HG03558 (cell line): Measurements from ENCODE around the gene EXOC4.
"Not testable (repeated sequence)": the region's sequence is repeated elsewhere in the genome, so short reads cannot be mapped to it uniquely, and the experiment has no call there.

Experiments
- ATAC-seq: cut with Tn5 transposase; IDR thresholded peaks from one replicate; pipeline ENCODE4 v1.9.1; 2021; ENCODE audit warnings: moderate number of reproducible peaks; ENCODE audit not compliant: unreplicated experiment; ENCODE audit errors: extremely low read depth

The EXOC4 gene

DNA sequence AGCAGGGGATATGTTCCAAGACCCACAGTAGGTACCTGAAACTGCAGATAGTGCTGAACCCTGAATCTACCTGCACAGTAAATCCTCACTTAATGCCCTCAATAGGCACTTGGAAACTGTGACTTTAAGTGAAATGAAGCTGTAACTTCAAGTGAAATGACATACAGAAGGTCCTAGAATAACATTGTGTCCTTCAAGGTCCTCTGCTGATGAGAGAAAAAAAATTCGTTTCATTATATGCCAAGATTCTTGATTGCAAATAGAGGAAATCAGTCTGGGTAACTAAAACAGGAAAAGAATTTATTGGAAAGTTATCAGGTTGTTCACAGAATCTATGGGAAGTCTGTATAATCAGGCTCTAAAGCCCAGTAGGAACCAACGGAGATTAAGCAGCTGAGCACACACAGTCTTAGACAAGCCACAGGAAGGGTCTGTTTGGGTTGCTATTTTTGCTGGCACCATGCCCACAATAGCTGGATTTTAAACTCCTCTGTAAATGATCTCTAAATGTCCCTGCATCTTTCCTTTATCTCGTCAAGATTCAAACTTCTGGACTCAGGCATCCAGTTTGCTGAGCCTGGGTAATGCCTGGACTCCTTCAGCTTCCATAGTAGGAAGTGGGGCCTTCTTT, 57.5 kb downstream of the EXOC4 start:
- no peak for ATAC-seq

DNA sequence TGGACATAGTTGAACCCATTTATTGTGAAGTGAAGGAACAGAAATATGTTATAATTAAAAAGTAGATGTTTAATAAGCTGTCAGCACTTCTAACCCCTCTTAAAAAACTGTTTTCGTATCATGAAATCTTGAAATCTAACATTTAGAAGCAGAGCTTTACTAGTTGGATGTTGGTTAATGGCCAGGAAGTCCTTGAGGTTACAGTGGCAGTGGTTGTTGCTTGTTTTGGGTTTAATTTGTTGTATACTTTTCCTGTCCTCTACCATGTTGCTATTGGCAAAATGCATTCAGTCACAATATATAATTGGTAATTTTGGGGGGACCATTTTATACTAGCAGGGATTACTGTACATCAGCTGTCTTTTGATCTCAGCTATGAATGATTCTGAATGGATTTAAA, 60.7 kb downstream of the EXOC4 start:
- ATAC-seq: no peak

DNA sequence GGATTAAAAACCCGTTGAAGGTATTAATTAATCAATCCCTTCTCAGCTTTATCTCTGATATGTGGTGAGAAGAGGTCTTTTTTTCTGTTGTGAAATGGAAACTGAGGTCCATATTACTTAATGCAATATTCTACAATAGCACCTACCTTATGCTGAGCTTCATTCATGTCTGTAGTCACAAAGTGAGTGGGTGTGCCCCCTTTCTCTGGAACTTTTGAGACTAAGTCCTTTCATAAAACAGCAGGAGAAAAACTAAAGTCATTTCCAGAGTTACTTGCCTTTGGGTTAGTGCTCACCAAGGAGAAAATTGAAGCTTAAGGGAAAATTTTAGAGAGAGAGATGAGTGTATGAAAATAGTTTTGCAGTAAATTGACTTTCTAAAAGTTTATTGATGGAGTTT, 61.2 kb downstream of the EXOC4 start:
- no peak for ATAC-seq

DNA sequence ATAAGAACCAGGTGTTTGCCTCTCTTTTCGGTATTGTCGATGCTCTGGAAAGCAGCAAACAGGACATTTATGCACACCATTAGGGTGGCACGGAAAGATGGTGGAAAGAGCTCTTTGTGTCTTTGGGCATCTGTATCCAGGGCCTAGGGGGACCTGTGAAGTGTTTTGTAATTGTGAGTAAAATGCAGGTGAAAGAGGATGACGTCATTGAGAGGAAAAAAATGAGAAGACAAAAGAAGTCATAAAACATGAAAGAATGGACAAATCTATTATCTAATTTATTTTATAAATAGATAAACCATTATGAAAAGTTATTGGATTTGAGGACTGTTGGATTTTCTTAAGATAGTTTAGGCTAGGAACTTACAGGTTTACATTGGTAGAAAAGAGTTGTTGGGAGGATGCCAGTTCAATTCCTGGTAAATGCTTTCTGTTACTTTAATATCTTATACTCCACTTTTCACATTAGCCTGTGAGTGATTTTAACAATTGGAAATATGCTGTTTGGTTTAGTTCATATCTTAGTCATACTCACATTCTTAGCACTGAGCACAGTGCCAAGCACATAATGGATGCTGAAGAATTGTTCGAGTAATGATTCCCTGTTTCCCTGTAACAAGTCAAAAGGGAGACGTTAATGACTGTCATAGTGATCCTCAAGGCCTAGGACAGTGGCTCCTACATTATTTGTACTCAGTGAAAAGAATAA, 62.6 kb downstream of the EXOC4 start:
- ATAC-seq: no peak

DNA sequence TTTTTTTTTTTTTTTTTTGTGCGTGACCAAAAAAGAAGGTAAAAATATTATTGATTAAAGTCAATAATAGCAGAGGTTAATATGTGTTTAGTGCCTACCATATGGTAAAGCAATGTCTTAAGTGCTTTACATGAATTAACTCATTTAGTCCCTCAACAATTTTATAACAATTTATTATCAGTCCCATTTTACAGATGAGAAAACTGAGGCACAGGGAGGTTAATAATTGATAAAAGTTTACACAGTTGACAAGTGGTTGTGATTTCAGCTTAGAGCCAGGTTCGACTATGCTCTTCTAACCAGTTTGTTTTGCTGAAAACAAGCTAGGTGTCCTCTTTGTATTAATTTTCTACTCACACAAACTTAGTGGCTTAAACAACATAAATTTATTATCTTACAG, 67.0 kb downstream of the EXOC4 start:
- no peak for ATAC-seq

DNA sequence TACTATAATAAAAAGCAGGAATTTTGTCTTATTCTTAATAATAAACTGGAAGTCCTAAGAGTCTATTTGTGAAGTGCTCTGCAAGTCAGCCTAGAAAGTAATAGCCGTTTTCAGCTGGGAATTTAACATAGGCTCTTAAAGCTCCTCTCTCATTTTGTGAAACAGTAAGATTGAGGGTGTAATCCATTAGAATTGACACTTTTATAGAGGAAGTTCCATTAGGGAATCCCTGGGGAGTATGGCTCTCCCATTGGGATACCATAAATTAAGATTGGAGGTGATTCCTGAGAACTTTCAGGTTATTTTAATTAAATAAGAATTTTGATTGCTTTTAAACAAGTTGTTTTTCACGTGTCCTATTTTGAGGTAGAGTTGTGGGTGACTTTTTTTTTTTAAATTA, 68.0 kb downstream of the EXOC4 start:
- no peak for ATAC-seq

DNA sequence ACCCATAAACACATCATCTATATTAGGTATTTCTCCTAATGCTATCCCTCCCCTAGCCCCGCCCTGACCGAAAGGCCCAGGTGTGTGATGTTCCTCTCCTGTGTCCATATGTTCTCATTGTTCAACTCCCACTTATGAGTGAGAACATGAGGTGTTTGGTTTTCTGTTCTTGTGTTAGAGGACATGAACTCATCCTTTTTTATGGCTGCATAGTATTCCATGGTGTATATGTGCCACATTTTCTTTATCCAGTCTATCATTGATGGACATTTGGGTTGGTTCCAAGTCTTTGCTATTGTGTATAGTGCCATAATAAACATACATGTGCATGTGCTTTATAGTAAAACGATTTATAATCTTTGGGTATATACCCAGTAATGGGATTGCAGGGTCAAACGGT, 68.5 kb downstream of the EXOC4 start:
- not testable (repeated sequence) for ATAC-seq

DNA sequence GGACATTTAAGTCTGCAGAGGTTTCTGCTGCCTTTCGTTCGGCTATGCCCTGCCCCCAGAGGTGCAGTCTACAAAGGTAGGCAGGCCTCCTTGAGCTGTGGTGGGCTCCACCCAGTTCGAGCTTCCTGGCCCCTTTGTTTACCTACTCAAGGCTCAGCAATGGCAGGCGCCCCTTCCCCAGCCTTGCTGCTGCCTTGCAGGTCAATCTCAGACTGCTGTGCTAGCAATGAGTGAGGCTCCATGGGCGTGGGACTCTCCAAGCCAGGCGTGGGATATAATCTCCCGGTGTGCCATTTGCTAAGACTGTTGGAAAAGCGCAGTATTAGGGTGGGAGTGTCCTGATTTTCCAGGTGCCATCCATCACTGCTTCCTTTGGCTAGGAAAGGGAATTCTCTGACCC, 73.9 kb downstream of the EXOC4 start:
- ATAC-seq: not testable (repeated sequence)

DNA sequence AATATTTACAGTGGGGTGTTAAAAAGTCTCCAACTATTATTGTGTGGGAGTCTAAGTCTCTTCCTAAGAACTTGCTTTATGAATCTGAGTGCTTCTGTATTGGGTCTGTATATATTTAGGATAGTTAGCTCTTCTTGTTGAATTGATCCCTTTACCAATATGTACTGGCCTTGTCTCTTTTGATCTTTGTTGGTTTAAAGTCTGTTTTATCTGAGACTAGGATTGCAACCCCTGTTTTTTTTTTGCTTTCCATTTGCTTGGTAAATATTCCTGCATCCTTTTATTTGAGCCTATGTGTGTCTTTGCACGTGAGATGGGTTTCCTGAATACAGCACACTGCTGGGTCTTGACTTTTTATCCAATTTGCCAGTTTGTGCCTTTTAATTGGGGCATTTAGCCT, 75.1 kb downstream of the EXOC4 start:
- ATAC-seq: not testable (repeated sequence)

DNA sequence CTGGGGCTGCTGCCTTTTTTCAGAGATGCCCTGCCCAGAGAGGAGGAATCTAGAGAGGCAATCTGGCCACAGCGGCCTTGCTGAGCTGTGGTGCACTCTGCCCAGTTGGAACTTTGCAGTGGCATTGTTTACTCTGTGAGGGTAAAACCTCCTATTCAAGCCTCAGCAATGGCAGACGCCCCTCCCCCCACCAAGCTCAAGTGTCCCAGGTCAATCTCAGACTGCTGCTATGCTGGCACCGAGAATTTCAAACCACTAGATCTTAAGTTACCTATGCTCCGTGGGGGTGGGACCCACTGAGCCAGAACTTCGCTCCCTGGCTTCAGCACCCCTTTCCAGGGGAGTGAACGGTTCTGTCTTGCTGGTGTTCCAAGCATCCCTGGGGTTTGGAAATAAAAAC, 77.2 kb downstream of the EXOC4 start:
- ATAC-seq: no peak

DNA sequence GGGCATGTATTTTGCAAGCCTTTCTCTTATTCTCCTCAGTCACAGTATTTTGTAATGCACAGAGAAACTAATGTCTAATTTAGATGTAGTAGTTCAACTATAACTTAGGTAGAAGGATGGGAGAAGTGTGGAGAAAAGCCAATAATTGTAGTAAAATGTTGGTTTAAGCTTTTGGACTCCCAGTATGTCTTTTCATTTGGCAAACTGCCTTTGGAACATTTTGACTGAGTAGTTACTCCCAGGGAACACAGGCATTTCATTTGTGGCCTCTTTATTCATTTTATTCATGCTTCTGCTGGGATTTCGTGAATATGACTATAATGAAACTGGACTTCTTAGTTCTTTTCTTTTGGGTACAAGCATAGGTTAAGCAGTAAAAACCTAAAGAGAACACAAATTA, 79.0 kb downstream of the EXOC4 start:
- no peak for ATAC-seq

DNA sequence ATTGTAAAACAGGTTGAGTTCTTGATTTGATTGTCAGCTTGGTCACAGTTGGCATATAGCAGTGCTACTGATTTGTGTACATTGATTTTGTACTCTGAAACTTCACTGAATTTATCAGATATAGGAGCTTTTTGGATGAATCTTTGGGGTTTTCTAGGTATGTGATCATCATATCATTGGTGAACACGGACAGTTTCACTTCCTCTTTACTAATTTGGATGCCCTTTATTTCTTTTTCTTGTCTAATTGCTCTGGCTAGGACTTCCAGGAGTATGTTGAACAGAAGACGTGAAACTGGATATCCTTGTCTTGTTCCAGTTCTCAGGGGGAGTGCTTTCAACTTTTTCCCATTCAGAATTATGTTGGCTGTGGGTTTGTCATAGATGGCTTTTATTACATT, 86.9 kb downstream of the EXOC4 start:
- no peak for ATAC-seq

DNA sequence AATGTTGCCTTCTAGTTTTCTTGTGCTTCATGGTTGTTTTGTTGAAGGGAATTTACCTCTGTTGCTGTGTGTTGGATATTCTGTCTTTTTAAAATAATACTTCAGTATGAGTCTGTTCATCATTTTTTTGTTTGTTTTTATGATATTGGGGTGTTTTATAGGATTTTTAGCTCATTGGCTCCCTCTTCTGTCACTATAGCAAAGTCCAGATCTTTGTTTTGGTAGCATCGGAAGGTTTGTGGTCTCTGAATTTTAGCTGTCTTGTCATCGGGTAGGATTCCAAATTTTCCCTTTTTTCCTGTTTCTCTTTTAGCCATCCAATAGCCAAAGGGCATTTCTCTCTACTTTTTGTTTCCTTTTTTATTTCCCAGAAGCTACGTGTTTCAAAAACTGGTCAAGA, 91.4 kb downstream of the EXOC4 start:
- ATAC-seq: no peak

DNA sequence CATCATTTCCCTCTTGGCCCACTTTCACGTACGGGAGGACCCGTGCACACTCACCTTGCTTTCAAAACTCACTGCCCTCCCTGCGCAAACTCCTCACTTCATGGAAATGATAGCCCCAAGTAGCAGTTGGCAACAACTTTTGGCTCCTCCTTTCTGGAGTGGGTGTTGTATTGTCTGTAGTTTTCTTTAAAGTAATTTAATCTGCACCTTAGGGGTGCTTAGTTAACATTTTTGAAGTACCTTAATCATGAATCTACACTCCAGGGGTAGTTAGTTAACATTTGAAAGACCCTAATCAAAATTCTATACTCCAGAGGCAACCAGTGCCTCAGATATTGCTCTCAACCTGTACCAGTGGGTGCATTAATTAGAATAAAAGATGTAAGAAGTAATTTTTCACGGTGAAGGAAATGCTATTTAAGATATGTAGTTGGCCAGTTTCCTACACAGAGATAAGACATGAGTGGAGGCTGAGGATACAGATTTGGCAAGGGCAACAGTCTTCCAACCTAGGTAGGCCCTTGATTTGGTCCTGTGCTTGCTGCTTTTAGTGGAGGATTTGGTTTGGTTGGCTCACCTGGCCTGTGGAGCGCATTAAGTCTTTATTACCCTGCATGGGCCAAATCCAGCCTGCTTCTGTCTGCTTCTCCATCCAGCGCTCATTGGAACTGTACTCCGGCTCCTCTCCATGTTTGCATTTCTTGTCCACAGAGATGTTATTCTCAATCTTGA, 93.0 kb downstream of the EXOC4 start:
- no peak for ATAC-seq

DNA sequence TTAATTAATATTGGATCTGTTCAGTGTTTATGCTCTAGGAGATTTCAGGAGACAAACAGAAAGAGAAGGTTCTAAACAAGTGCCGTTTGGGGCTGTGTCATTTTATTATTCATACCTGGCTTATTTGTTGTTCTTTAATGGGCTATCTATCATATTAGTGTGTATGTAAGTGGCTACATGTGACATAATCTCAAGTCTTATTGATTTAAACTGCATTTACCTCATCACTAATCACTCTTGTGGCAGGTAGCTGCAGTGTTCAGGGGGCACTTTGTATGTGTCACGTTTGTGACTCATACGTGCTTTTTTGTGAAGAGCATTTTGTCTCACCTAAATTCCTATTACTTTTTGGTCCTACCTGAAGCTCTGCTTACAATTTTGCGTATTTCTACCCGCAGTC, 95.4 kb downstream of the EXOC4 start:
- no peak for ATAC-seq

DNA sequence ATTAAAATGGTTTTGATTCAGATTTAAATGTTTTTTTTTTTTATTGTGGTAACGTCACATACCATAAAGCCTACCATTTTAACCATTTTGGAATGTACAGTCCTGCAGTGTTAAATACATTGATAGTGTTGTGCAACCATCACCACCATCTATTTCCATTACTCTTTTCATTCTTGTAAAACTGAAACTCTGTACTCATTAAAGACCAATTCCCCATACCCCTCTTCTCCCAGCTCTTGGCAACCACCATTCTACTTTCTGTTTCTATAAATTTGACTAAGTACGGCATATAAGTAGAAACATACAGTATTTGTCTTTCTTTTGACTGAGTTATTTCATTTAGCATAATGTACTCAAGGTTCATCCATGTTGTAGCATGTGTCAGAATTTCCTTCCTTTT, 96.2 kb downstream of the EXOC4 start:
- no peak for ATAC-seq

DNA sequence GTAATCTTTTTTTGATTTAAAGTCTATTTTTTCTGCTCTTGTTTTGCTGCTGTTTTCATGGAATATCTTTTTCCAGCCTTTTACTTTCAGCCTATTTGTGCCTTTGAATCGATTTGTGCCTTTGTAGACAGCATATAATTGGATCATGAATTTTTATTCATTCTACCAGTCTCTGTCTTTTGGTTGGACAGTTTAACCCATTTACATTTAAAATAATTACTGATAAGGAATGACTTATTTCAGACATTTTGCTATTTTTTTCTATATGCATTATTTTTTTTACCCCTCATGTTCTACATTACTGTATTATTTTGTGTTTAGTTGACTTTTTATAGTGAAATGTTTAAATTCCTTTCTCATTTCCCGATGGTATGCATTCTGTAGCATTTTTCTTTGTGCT, 99.6 kb downstream of the EXOC4 start:
- no peak for ATAC-seq

DNA sequence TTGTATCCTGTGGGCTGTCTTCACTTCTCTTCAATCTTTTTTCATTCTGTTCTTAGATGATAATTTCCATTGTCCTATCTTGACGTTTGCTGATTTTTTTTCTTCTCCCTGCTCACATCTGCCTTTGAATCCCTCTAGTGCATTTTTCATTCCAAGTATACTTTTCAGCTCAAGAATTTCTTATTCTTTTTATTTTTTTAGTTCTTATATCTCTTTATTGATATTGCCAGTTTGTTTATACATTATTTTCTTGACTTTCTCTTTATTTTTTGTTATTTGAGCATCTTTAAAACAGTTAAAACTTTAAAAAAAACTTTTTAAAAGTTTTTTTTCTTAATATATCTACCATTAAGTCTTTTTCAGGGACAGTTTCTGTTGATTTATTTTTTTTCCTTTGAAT, 100.9 kb downstream of the EXOC4 start:
- ATAC-seq: no peak

DNA sequence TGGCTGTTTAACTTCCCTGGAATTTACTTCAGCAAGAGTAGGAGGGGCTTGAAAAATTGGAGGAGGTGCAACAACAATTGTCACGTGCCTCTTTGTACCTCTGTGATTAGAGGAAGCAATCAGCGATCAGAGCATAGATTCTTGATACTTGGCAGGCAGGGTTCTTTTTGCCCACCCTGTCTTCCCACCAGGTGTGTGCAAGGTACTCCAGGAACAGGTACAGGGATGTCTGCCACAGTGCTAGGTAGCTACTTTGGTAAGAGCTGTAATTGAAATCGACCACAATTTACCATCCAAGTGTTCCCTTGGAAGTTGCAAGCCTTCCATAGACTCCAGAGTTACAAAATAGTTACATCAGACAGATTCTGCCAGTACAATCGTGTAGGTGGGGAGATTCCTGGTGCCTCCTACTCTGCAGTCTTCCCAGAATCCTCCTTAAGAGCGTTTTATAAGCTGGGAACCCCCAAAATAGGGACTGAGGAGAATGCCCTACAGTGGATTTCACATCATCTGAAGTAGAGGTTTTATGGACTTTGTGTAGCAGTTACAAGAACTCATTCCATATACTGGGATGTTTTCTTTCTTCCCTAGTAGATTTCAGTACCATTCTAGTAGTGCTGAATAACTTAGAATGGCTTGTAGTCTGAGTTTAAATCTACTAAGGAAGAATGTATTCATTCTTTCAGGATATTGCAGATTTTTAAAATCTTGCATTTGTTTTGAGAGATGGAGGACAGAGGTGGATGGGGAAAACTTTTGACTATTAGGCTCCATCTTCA, 101.9 kb downstream of the EXOC4 start:
- no peak for ATAC-seq

DNA sequence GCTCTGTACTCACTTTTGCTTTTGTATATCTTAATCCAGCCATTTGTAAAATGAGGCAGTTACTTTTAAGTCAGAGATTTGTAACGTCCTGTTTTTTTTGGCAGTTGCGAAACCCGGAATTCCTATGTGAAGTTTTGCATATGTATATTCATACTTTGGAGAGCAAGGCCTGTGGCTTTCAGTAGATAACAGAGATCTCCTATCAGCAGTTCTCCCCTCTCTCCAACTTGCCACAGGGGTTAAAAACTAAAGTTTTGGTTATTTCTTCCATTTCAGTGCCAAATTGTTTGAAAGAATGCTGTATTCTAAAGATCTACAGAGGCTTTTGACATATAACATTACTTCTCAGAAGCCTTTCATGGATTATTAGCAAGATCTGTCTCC, 102.4 kb downstream of the EXOC4 start:
- no peak for ATAC-seq

DNA sequence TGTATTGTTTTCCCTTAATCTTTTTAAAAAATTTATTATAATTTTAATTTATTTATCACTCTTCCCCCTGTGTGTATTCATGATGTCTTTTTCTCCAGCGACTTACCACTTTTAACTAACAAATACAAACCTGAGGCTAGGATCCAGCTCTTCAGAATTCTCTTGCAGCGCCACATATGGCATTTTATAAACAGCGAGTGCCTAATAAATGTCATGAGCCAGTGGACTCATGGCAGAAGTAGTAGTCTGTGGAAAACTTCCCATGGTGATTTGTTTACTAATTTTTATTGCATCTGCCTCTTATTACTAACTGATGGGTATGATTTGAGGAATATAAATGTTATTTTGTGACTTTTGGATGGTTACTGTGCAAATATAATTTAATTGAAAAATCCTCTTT, 102.9 kb downstream of the EXOC4 start:
- ATAC-seq: no peak
